Trophoblast cell (in vitro differentiated cells and primary cell): Measurements from ENCODE around the gene AXIN2.

Experiments used
- DNase-seq, 2 donors: peaks; one replicate each; pipeline ENCODE4 v3.0.0-alpha.2; 2016
- H2AFZ ChIP-seq: 2 replicates; pipeline ENCODE4 v1.6.1; 2013; ENCODE audit warnings: low read length, moderate library complexity, mild to moderate bottlenecking; ENCODE audit not compliant: insufficient read depth, poor library complexity
- H2AK5ac ChIP-seq: 2 replicates; pipeline ENCODE4 v1.6.1; 2013; ENCODE audit warnings: mild to moderate bottlenecking, low read length
- H2BK120ac ChIP-seq: 2 replicates; pipeline ENCODE4 v1.6.1; 2013; ENCODE audit warnings: low read length, mild to moderate bottlenecking, moderate library complexity; ENCODE audit not compliant: insufficient read depth, poor library complexity
- H2BK12ac ChIP-seq: 2 replicates; pipeline ENCODE4 v1.6.1; 2013; ENCODE audit warnings: mild to moderate bottlenecking, low read length, moderate library complexity
- H2BK5ac ChIP-seq: 2 replicates; pipeline ENCODE4 v1.6.1; 2013; ENCODE audit warnings: low read length, low read depth, moderate library complexity, mild to moderate bottlenecking; ENCODE audit not compliant: poor library complexity
- H3K14ac ChIP-seq: 2 replicates; pipeline ENCODE4 v1.6.1; 2013; ENCODE audit warnings: mild to moderate bottlenecking, low read length
- H3K18ac ChIP-seq: 2 replicates; pipeline ENCODE4 v1.6.1; 2013; ENCODE audit warnings: mild to moderate bottlenecking, low read length
- H3K23ac ChIP-seq: 2 replicates; pipeline ENCODE4 v1.6.1; 2013; ENCODE audit warnings: low read length
- H3K27ac ChIP-seq: 2 replicates; pipeline ENCODE4 v1.5.1; 2013; ENCODE audit warnings: low read depth, mild to moderate bottlenecking, inconsistent platforms, low read length, moderate library complexity
- H3K27me3 ChIP-seq: 2 replicates; pipeline ENCODE4 v1.6.1; 2013; ENCODE audit warnings: inconsistent platforms, mild to moderate bottlenecking, low read length, moderate library complexity; ENCODE audit not compliant: insufficient read depth
- H3K36me3 ChIP-seq, 2 experiments: 1 replicate in 1 of 2; 2 replicates in 1 of 2; pipeline ENCODE4 v1.6.1; 2013; ENCODE audit warnings: low read length in 2 of 2, mild to moderate bottlenecking in 2 of 2, moderate library complexity in 1 of 2; ENCODE audit not compliant: insufficient read depth in 2 of 2, control insufficient read depth in 1 of 2
- H3K4ac ChIP-seq: 2 replicates; pipeline ENCODE4 v1.6.1; 2013; ENCODE audit warnings: low read depth, mild to moderate bottlenecking, low read length, moderate library complexity
- H3K4me1 ChIP-seq, 2 experiments: 1 replicate in 1 of 2; 2 replicates in 1 of 2; pipeline ENCODE4 v1.6.1; 2013; ENCODE audit warnings: low read length in 2 of 2, mild to moderate bottlenecking in 2 of 2, moderate library complexity in 1 of 2; ENCODE audit not compliant: insufficient read depth in 2 of 2, control insufficient read depth in 1 of 2
- H3K4me2 ChIP-seq: 2 replicates; pipeline ENCODE4 v1.6.1; 2013; ENCODE audit warnings: inconsistent platforms, mild to moderate bottlenecking, low read length, moderate library complexity
- H3K4me3 ChIP-seq: 2 replicates; pipeline ENCODE4 v1.5.1; 2013; ENCODE audit warnings: mild to moderate bottlenecking, low read depth, low read length, inconsistent platforms
- H3K79me1 ChIP-seq: one replicate; pipeline ENCODE4 v1.6.1; 2013; ENCODE audit warnings: low read length
- H3K79me2 ChIP-seq: 2 replicates; pipeline ENCODE4 v1.6.1; 2013; ENCODE audit warnings: low read length, mild to moderate bottlenecking; ENCODE audit not compliant: control insufficient read depth, insufficient read depth, poor library complexity
- H3K9ac ChIP-seq: 2 replicates; pipeline ENCODE4 v1.6.1; 2013; ENCODE audit warnings: mild to moderate bottlenecking, low read length
- H3K9me3 ChIP-seq: 2 replicates; pipeline ENCODE4 v1.6.1; 2013; ENCODE audit warnings: low read depth, mild to moderate bottlenecking, control low read depth, inconsistent platforms, low read length; ENCODE audit not compliant: insufficient read depth
- H4K12ac ChIP-seq: 2 replicates; pipeline ENCODE4 v1.6.1; 2013; ENCODE audit warnings: low read depth, mild to moderate bottlenecking, low read length, moderate library complexity
- H4K8ac ChIP-seq: 2 replicates; pipeline ENCODE4 v1.6.1; 2013; ENCODE audit warnings: low read depth, mild to moderate bottlenecking, low read length, moderate library complexity
- H4K91ac ChIP-seq: one replicate; pipeline ENCODE4 v1.6.1; 2013; ENCODE audit warnings: low read depth, mild to moderate bottlenecking, low read length, moderate library complexity
- WGBS: extraction: QIAGEN DNeasy Blood & Tissue Kit; methylation state at CpG from one replicate; pipeline ENCODE4 v1.1.7; 2013; ENCODE audit warnings: missing lambda C conversion rate; ENCODE audit not compliant: insufficient read length, insufficient coverage; ENCODE audit errors: extremely low coverage; 5-methylcytosine and 5-hydroxymethylcytosine counted together

AXIN2 gene

DNA sequence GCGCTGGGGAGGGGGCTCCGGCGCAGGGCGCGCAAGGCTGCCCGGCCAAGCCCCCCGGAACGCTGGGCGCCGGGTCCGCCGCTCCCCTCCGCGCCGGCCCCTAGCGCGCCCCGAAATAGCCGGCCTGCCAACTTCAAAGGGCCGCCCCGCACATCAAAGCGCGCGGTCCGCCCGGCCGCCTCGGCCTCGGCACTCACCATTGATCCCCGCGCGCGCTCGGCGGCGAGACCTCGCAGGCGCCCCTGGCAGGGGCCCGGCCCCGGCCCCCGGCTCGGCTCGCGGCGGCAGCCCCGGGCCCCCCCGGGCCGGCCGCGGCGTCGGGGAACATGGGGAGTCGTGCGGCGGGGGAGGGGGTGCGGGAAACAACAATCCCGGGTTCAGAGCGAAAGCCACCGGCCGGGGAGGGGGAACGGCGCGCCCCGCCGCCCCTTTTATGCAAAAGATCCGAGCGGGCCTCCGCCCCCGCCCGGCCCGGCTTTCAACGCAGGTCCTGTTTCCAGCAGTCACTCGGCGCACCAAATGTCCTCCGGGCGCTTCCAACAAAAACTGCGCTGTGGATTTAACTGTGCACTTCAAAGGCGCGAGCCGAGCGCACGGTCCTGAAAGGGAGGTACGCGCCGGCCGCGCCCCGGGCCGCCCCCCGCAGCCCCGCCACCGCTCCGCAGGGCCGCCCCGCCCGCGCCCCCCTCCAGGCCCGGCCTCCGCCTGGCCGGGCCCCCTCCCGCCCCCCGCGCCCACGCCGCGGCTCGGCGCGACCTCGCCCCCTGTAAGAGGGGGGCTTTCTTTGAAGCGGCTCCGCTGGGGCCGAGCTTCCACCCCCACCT, 608 bp downstream of the AXIN2 start:
- H4K12ac ChIP-seq, result no peak overlapping the region
- peak overlapping the region; percentile 89 for H2AFZ ChIP-seq
- H3K4me2 ChIP-seq, result peak overlapping the region; percentile 75
- H3K79me1 ChIP-seq, result peaks cover 16% of the 10 kb centered on the region
- peak overlapping the region; percentile 85 for H3K4me3 ChIP-seq
- no peak overlapping the region for H3K23ac ChIP-seq
- peak overlapping the region; percentile 38 for H2BK12ac ChIP-seq
- peaks cover 2 to 22% of the 10 kb centered on the region in 2 experiments for H3K4me1 ChIP-seq
- peak; percentile 88 for DNase-seq
- no peak overlapping the region for H2AK5ac ChIP-seq
- peak overlapping the region; percentile 75 for H4K8ac ChIP-seq
- peaks cover 12% of the 10 kb centered on the region for H3K79me2 ChIP-seq
- WGBS, result no CpG with 5 or more reads among the region's 113 CpGs
- peak overlapping the region; percentile 96 for H2BK5ac ChIP-seq
- H3K27ac ChIP-seq, result peak overlapping the region; percentile 97
- peaks cover 1% of the 10 kb centered on the region for H3K9me3 ChIP-seq
- H2BK120ac ChIP-seq, result peak overlapping the region; percentile 84
- H3K14ac ChIP-seq, result peak overlapping the region; percentile 65
- H3K18ac ChIP-seq, result peak overlapping the region; percentile 92
- peak overlapping the region; percentile 82 for H3K9ac ChIP-seq
- H4K91ac ChIP-seq, result peak overlapping the region; percentile 93
- H3K4ac ChIP-seq, result peak overlapping the region; percentile 44
- peaks cover 9 to 13% of the 10 kb centered on the region in 2 experiments for H3K36me3 ChIP-seq
- H3K27me3 ChIP-seq, result no peaks in the 10 kb centered on the region

DNA sequence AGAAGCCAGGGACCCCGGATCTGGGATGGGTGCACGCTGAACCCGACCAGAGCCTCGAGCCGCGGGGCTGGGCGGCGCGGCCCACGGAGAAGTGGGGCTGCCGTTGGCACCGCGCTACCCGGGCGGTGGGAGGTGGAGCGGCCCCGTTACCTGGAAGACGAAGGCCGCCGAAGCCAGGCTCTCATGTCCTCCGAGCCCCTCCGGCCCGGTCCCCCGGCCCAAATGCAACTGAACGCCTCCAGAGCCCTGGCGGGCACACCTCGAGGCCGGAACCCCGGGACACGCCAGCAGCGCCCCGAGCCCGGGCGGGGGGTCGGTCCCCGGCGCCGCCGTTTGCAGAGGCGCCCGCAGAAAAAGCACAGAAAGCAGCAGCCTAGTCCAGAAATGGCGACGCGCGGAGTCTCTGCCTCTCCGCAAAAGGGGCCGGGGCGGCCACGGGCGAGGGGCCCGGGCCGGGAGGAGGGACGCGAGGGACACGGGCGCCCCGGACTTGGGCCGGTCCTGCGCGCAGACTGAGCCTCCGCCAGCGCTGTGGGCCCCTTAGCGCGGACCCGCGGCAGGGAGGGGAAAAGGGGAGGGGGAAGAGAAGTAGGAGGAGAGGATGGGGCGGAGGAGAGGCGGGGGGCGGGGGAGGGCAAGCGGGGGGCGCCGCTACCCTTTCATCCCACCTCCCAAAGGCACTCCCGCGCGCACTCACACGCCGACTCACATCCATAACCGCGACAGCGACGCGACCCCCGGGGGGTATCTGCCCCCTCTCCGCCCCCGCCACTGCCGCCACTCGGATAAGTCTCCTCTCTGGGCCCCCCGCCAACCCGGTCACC, 1.4 kb downstream of the AXIN2 start:
- H2AFZ ChIP-seq, result peak overlapping the region; percentile 89
- no CpG with 5 or more reads among the region's 89 CpGs for WGBS

DNA sequence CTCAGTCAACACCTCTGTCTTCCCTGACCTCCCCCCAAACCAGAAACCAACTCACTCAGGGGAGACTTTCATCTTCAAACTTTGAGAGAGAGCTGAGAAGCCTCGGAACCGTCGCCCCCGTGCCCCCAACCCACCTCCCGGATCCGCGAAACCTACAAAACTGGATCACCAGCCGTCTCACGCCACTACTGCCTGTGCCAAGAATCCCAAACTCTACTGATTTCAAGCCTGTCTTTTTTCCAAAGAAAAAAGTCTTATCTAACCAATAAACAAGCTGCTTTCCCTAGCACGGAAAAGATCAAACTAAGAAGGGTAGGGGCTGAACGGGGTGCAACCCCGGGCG, 2.0 kb downstream of the AXIN2 start:
- peak overlapping the region; percentile 85 for H3K4me3 ChIP-seq
- H3K36me3 ChIP-seq, result peaks cover 11 to 15% of the 10 kb centered on the region in 2 experiments
- peaks cover 16% of the 10 kb centered on the region for H3K79me1 ChIP-seq
- peak overlapping the region; percentile 75 for H3K4me2 ChIP-seq
- H4K91ac ChIP-seq, result peak overlapping the region; percentile 38
- H3K18ac ChIP-seq, result peak overlapping the region; percentile 74
- no peak overlapping the region for H2BK5ac ChIP-seq
- H3K27ac ChIP-seq, result no peak overlapping the region
- H2AK5ac ChIP-seq, result no peak overlapping the region
- peak overlapping the region; percentile 32 for H3K14ac ChIP-seq
- H3K4me1 ChIP-seq, result peaks cover 6 to 23% of the 10 kb centered on the region in 2 experiments
- peaks cover 1% of the 10 kb centered on the region for H3K9me3 ChIP-seq
- WGBS, result no CpG with 5 or more reads among the region's 13 CpGs
- H4K12ac ChIP-seq, result no peak overlapping the region
- peak overlapping the region; percentile 85 for H3K4ac ChIP-seq
- peaks cover 12% of the 10 kb centered on the region for H3K79me2 ChIP-seq
- H3K9ac ChIP-seq, result no peak overlapping the region
- no peak overlapping the region for H2AFZ ChIP-seq
- H2BK12ac ChIP-seq, result peak overlapping the region; percentile 13
- H4K8ac ChIP-seq, result peak overlapping the region; percentile 63
- DNase-seq, result no peak
- peak overlapping the region; percentile 65 for H2BK120ac ChIP-seq
- H3K23ac ChIP-seq, result no peak overlapping the region
- H3K27me3 ChIP-seq, result no peaks in the 10 kb centered on the region

More for the DNA sequence above, 1.4 kb downstream of the AXIN2 start:
- peak overlapping the region; percentile 75 for H4K8ac ChIP-seq
- no peak overlapping the region for H3K23ac ChIP-seq
- H2AK5ac ChIP-seq, result no peak overlapping the region
- peak overlapping the region; percentile 85 for H3K4ac ChIP-seq
- peak overlapping the region; percentile 85 for H3K4me3 ChIP-seq
- peak overlapping the region; percentile 15 for H3K9ac ChIP-seq
- no peaks in the 10 kb centered on the region for H3K27me3 ChIP-seq
- H3K18ac ChIP-seq, result peak overlapping the region; percentile 92
- peak overlapping the region; percentile 22 for H4K12ac ChIP-seq
- peaks cover 16% of the 10 kb centered on the region for H3K79me1 ChIP-seq
- peaks cover 2 to 23% of the 10 kb centered on the region in 2 experiments for H3K4me1 ChIP-seq
- peaks cover 1% of the 10 kb centered on the region for H3K9me3 ChIP-seq
- peaks cover 12% of the 10 kb centered on the region for H3K79me2 ChIP-seq
- peak overlapping the region; percentile 75 for H3K4me2 ChIP-seq
- peak overlapping the region; percentile 74 for H2BK120ac ChIP-seq
- peaks cover 9 to 15% of the 10 kb centered on the region in 2 experiments for H3K36me3 ChIP-seq
- peak overlapping the region; percentile 80 for H2BK5ac ChIP-seq
- H3K27ac ChIP-seq, result peak overlapping the region; percentile 97
- H4K91ac ChIP-seq, result peak overlapping the region; percentile 93
- peak in 1 of 2 donors; percentile 38 for DNase-seq
- peak overlapping the region; percentile 65 for H3K14ac ChIP-seq
- H2BK12ac ChIP-seq, result peak overlapping the region; percentile 38

DNA sequence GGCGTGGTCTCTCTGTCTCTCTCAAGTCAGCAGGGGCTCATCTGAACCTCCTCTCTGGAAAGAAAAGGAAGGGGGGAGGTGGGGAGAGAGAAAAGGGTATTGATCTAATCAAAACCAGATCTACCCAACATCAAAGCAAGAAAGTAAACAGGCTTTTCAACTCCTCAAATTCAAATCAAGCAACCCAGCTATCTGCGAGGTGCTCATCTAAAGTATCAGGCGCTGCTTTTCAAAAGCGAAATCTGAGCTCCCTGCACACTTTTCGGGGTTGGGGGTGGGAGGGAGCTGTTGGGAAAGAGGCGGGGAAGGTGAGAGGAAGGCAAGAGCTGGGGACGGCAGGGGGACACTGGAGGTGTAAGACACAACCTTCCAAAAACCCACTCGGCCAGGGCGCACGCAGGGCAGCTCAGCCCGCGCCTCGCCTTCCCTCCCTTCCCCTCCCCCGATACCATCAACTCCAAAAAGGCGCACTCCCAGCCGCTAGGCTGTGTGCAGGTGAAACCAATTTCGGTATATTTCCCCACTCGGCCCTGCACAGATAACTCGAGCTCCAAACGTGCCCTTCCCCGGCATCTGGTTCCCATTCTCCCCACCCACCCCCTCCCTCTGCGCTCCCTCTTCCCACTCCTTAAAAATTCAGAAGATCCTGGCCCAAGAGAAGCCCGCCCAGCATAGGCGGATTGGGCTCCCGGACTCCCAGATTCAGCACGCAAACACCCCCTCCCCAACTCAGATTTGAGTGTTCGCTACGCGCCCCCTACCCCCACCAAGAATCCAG, 2.6 kb downstream of the AXIN2 start:
- Histone ChIP-seq H4K91ac (no peak overlapping the region), H3K4me1 (peaks cover 11 to 23% of the 10 kb centered on the region in 2 experiments), H3K9ac (no peak overlapping the region), H3K4me2 (peak overlapping the region; percentile 75), H3K18ac (peak overlapping the region; percentile 14), H2AK5ac (no peak overlapping the region), H2AFZ (no peak overlapping the region), H2BK120ac (no peak overlapping the region), H3K36me3 (peaks cover 11 to 15% of the 10 kb centered on the region in 2 experiments), H3K79me1 (peaks cover 16% of the 10 kb centered on the region), H3K79me2 (peaks cover 12% of the 10 kb centered on the region), H3K4me3 (peak overlapping the region; percentile 85), H2BK5ac (no peak overlapping the region), H3K23ac (no peak overlapping the region), H4K8ac (peak overlapping the region; percentile 39), H3K27ac (no peak overlapping the region), H3K14ac (peak overlapping the region; percentile 24), H4K12ac (no peak overlapping the region), H3K4ac (peak overlapping the region; percentile 85), H2BK12ac (no peak overlapping the region), H3K27me3 (no peaks in the 10 kb centered on the region), H3K9me3 (peaks cover 1% of the 10 kb centered on the region)
- no CpG with 5 or more reads among the region's 29 CpGs for WGBS
- no peak for DNase-seq
